Endothelial cell (in vitro differentiated cells): ENCODE results near the gene CDH22. TPM values are rescaled to one million over a fixed set of nuclear protein-coding genes. Genes with fewer than 3 reads are reported as not detected.

ENCODE experiments used
- DNase-seq: peaks from one replicate; pipeline ENCODE4 v3.0.0; 2021; ENCODE audit warnings: low spot score
- H3K27ac Mint-ChIP-seq: one replicate; pipeline ENCODE4 v1.8.0; 2021; ENCODE audit warnings: mixed read lengths, inconsistent platforms; ENCODE audit not compliant: unreplicated experiment
- H3K27me3 Mint-ChIP-seq: one replicate; pipeline ENCODE4 v1.8.0; 2021; ENCODE audit warnings: mild to moderate bottlenecking, moderate library complexity, mixed read lengths, inconsistent platforms; ENCODE audit not compliant: unreplicated experiment
- H3K36me3 Mint-ChIP-seq: one replicate; pipeline ENCODE4 v1.8.0; 2021; ENCODE audit warnings: mild to moderate bottlenecking, low read depth, mixed read lengths, inconsistent platforms; ENCODE audit not compliant: unreplicated experiment
- H3K4me1 Mint-ChIP-seq: one replicate; pipeline ENCODE4 v1.8.0; 2021; ENCODE audit warnings: mild to moderate bottlenecking, mixed read lengths, inconsistent platforms; ENCODE audit not compliant: unreplicated experiment
- H3K4me3 Mint-ChIP-seq: one replicate; pipeline ENCODE4 v1.8.0; 2021; ENCODE audit warnings: mild to moderate bottlenecking, mixed read lengths, inconsistent platforms; ENCODE audit not compliant: unreplicated experiment
- H3K9me3 Mint-ChIP-seq: one replicate; pipeline ENCODE4 v1.8.0; 2021; ENCODE audit warnings: mixed read lengths, inconsistent platforms; ENCODE audit not compliant: unreplicated experiment
- total RNA-seq: library from RNA; stranded (reverse); fragmentation: NEBNext Ultra II Directional; extraction: Animal tissue kit (Norgen Biotek cat#: 25700); gene quantifications from one replicate; pipeline ENCODE4 v1.2.1, GENCODE V29; 2021; ENCODE audit not compliant: unreplicated experiment
- TF ChIP-seq, protein P1 (sequence below): fragments of 200-600 bp; sonication (generic); IDR thresholded peaks from one replicate; pipeline ENCODE4 v1.5.0; 2021; ENCODE audit warnings: antibody characterized with exemption; ENCODE audit not compliant: unreplicated experiment

Gene CDH22
- total RNA-seq, 1 donor from 2014 or later, result 1.3 TPM

DNA sequence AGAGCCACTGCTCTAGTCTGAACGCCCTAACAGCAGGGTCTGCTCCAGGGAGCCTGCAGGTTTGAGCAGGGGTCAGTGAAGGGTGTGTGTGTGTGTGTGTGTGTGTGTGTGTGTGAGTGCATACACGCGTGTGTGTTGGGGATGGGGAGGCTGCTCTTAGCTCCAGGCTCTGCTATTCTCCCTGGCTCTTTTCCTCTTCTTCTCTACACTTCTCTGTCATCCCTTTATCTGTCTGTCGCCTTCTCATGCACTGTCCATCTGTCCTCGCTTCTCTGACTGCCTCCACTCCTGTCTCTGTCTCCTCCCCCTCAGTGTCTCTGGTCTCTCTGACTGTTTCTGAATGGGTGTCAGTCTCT lies 3.4 kb upstream of the CDH22 start:
- Mint-ChIP-seq H3K27me3 (peaks cover 28% of the 10 kb centered on the region), H3K36me3 (peaks cover 3% of the 10 kb centered on the region), H3K4me1 (peaks cover 18% of the 10 kb centered on the region), H3K4me3 (peak overlapping the region; percentile 83), H3K27ac (peak overlapping the region; percentile 11), H3K9me3 (no peaks in the 10 kb centered on the region)
- no peak for DNase-seq
- TF ChIP-seq, protein P1, sequence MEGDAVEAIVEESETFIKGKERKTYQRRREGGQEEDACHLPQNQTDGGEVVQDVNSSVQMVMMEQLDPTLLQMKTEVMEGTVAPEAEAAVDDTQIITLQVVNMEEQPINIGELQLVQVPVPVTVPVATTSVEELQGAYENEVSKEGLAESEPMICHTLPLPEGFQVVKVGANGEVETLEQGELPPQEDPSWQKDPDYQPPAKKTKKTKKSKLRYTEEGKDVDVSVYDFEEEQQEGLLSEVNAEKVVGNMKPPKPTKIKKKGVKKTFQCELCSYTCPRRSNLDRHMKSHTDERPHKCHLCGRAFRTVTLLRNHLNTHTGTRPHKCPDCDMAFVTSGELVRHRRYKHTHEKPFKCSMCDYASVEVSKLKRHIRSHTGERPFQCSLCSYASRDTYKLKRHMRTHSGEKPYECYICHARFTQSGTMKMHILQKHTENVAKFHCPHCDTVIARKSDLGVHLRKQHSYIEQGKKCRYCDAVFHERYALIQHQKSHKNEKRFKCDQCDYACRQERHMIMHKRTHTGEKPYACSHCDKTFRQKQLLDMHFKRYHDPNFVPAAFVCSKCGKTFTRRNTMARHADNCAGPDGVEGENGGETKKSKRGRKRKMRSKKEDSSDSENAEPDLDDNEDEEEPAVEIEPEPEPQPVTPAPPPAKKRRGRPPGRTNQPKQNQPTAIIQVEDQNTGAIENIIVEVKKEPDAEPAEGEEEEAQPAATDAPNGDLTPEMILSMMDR, result no peak

DNA sequence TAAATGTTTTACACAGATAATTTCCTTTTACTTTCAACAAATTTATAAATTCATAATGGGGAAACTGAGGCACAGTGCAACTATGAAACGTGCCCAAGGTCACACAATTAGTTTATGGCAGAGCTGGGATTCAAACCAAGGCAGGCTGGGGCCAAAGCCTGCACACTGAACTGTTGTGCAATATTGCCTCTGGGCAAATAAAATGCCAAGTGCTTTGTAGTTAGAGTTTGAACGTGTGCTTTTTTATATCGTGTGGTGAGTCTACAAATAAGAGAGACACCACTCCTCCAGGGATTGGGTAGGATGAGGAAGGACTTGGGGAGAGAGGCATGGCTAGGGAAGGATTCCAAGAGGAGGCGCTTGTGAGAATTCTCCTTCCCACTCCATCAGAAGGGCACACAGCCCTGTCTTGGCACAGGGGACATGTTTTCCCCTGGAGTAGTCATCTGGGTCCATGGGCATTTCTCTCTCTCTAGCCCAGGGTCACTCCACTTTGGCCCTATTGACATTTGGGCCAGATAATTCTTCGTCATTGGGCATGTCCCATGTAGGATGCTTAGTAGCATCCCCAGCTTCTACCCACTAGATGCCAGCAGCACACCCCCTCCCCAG lies 2.8 kb upstream of the CDH22 start:
- TF ChIP-seq, protein P1, result no peak
- no peak for DNase-seq
- H3K4me3 Mint-ChIP-seq, result no peak overlapping the region
- peak overlapping the region; percentile 42 for H3K27ac Mint-ChIP-seq
- peaks cover 3% of the 10 kb centered on the region for H3K36me3 Mint-ChIP-seq
- H3K27me3 Mint-ChIP-seq, result peaks cover 32% of the 10 kb centered on the region
- peaks cover 19% of the 10 kb centered on the region for H3K4me1 Mint-ChIP-seq
- no peaks in the 10 kb centered on the region for H3K9me3 Mint-ChIP-seq

DNA sequence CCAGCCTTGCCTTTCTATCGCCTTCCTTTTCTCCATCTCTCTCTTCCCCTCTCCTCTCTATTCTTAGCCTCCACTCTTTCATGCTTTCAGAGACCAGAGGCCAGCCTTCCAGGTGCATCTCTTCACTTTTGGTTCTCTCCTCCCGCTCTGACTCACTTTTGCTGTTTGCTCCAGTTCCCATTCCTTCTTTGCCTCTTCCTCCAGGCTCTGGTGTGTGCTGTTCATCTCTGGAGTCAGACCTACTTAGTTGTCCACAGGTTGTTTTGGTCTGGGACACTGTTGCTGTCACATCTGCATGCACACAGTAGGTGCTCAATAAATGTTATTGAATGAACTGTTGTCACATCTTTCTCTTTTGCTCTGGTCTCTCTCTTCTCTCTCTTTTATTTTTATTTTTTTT lies 1.6 kb upstream of the CDH22 start:
- peaks cover 19% of the 10 kb centered on the region for H3K4me1 Mint-ChIP-seq
- H3K27ac Mint-ChIP-seq, result no peak overlapping the region
- peaks cover 3% of the 10 kb centered on the region for H3K36me3 Mint-ChIP-seq
- H3K4me3 Mint-ChIP-seq, result peak overlapping the region; percentile 14
- no peaks in the 10 kb centered on the region for H3K9me3 Mint-ChIP-seq
- H3K27me3 Mint-ChIP-seq, result peaks cover 36% of the 10 kb centered on the region
- TF ChIP-seq, protein P1, result no peak
- no peak for DNase-seq

DNA sequence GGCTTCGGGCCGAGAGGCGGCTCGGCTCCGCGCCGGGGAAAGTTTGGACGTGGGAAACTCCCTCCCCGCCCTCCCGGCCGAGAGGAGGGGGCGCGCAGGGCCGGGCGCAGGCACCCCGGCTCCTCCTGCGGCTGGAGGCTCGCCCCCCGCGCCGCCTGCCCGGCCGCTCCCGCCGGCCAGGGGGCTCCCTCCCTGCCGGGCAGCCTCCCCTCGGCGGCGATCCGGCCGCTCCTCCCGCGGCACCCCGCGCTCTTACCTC lies 370 bp downstream of the CDH22 start:
- Mint-ChIP-seq H3K4me3 (no peak overlapping the region), H3K9me3 (no peaks in the 10 kb centered on the region), H3K27me3 (peaks cover 33% of the 10 kb centered on the region), H3K4me1 (peaks cover 10% of the 10 kb centered on the region), H3K36me3 (peaks cover 3% of the 10 kb centered on the region), H3K27ac (no peak overlapping the region)
- peak; percentile 8 for DNase-seq
- TF ChIP-seq, protein P1, result no peak

DNA sequence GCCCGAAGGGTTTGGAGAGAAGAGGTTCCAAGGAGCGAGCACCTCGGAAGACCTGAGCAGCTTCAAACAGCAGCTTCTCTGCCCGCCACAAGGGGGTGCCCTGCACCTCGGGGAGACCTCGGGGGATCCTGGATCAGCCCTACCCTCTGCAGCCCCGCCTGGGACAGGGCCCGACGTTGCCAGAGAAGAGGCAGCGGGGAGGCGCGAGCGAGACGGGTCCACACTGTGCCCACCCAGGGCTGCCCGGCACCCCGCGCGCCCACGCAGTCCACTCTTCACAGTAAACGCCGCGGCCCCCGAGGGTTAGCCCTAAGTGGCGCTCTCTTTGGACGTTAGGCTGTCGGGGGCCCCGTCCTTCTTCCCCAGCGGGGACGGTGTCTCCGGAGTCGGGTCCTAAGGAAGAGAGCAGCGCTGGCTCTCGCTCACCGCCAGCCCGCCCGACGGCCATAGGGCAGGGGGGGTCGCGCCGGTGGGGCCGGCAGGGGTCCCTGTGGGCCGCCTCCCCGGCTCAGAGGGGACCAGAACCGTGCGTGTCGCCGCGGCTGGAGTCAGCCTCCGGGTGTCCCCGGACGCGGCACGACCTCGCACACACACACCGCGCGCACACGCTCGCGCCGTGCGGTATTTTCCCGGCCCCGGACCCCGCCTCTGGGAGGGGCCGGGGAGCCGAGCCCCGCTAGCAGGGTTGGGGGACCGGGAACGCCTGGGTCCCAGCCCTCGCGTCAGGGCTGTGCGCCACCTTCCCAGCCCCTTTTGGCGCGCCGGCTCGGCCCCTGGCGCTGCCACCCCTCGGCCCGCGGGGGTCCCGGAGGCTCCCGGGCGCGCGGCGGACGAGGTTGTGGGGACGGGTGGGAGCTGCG lies 929 bp downstream of the CDH22 start:
- Mint-ChIP-seq H3K27ac (no peak overlapping the region), H3K9me3 (no peaks in the 10 kb centered on the region), H3K4me3 (peak overlapping the region; percentile 80), H3K27me3 (peaks cover 33% of the 10 kb centered on the region), H3K4me1 (peaks cover 10% of the 10 kb centered on the region), H3K36me3 (peaks cover 3% of the 10 kb centered on the region)
- TF ChIP-seq, protein P1, result peak; percentile 75
- peak; percentile 67 for DNase-seq
